Adipose tissue (tissue), 3 donors: ENCODE results near the gene GLP2R. TPM values are rescaled to one million over a fixed set of nuclear protein-coding genes. Genes with fewer than 3 reads are reported as not detected.
A peak's percentile ranks its signal among the peaks of the same experiment; 100 is the strongest.

Experiments used
- H3K27ac ChIP-seq: one replicate; pipeline ENCODE4 v1.5.1; 2013; ENCODE audit warnings: low read depth, low read length
- WGBS, 3 donors: extraction: QIAGEN DNeasy Blood & Tissue Kit; methylation state at CpG; one replicate each; pipeline ENCODE4 v1.1.7; 2013; 5-methylcytosine and 5-hydroxymethylcytosine counted together
- polyA plus RNA-seq, 3 donors: library from polyadenylated mRNA; stranded (reverse); fragments of 200-250 nt; gene quantifications; one replicate each; pipeline ENCODE4 v1.2.3, GENCODE V29; 2013
- donor health status: healthy with polysubstance abuse.
- donor health status: Bipolar disorder and iron deficiency.
- donor health status: healthy.

GLP2R gene
- polyA plus RNA-seq, 3 donors = 0.58 to 57.7 (median 4.4) TPM

DNA sequence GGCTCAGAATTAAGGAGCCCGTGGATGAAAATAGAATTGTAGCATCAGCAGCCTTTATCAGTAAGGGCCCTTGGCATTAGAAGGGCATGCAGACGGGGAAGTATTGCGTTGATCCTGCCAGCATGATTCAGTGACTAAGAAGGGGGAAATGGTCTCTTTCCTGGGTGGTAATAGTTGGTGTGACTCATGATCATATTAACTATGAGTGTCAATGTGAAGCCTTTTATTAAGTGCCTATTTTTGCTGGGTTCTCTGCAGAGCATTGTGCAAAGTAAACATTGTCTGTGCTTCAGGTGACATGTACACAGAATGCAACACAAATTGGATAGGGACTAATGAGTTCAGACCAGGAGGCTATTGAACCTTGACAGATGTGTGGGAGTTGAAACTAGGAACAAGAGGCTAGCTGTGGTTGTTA, 54.9 kb downstream of the GLP2R start:
- WGBS, 3 donors = 53 to 67% (median 66%) methylated on average over 3 of the region's 3 CpGs

DNA sequence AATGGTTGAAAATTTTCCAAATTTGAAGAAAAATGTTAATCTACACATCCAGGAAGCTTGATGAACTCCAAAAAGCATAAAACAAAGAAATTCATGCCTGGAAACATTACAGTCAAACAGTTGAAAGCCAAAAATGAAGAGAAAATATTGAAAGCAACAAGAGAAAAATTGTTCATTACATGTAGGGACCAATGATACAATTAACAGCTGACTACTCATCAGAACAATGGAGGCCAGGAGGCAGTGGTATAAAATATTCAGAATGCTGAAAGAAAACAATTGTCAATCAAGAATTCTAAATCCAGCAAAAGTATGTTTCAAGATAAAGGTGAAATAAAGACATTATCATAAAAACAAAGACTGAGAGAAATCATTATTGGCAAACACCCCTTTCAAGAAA, 57.7 kb downstream of the GLP2R start:
- no peak overlapping the region for H3K27ac ChIP-seq

More for the DNA sequence above, 54.9 kb downstream of the GLP2R start:
- H3K27ac ChIP-seq = no peak overlapping the region

DNA sequence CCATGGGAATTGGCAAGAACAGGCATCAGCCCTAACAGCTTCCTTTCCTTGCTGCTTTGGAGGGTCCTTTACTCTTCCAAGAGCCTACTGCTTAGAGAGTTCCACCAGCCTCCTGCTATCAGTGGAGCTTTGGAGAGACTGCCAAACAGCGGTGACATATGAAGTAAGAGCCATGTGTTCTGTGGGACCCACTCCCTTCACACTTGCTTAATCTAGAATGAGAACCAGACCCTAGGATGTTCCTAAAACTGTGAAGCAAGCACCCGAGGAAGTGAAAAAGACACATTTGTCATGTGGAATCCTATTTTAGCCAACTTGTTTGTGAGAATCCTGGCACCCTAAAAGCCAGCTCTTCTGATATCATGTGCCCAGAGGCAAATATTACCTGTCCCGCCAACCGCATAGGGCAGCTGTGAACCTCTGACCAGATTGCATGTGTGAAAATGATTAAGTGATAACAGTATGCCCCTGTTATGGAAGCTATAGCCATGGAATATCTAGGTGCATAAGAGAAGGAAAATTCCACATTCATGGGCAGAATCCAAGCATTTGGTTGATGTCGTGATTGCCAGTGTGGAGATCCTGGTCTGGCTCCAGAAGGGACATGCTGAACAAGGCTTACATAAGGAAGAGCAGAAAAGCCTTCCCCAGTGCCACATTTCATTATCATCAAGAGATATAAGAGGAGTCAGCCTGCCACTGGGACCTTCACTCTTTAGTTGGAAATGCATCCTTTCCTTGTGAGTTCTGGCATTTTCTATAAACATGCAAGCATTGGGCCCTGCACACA, 60.6 kb downstream of the GLP2R start:
- no peak overlapping the region for H3K27ac ChIP-seq
- WGBS, 3 donors = 84 to 86% (median 86%) methylated on average over 5 of the region's 5 CpGs

DNA sequence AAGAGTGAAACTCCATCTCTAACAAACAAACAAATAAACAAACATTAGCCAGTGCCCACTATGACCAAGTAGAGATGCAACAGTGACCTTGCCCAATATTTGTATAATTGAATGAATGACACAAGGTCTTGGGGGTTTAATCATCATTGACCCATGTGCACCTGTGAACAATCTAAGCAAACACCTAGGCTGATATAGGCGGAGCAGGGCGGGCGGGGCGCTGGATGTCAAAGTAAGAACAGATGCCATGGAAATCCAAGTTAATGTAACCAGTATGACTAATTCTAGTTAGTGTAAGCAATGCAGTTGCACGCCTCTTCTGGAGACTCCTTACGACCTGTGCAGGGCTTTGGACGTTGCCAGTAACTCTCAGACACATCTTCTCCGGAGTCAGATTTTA, 61.8 kb downstream of the GLP2R start:
- H3K27ac ChIP-seq = no peak overlapping the region
- 79 to 91% (median 89%) methylated on average over 8 of the region's 8 CpGs for WGBS, 3 donors

DNA sequence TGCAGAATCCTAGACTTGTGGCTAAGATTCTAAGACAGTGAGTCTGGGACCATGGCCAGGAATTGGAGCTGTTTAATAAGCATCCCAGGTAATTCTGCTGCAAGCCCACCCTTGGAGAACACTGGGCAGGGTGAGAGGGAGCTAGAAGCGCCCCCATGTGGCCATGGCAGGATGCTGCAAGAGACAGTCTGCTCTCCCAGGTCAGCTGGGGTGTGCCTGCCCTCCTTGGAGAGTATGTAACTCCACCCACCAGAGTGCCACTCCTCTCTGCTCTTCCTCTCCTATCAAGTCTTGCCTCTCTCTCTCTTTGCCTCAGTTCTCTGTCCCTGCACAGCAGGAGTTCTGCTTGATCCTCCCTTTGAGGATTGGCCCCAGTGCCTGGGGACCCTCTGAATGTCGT, 64.4 kb downstream of the GLP2R start:
- WGBS, 3 donors = 13 to 38% (median 14%) methylated on average over 2 of the region's 2 CpGs
- no peak overlapping the region for H3K27ac ChIP-seq

DNA sequence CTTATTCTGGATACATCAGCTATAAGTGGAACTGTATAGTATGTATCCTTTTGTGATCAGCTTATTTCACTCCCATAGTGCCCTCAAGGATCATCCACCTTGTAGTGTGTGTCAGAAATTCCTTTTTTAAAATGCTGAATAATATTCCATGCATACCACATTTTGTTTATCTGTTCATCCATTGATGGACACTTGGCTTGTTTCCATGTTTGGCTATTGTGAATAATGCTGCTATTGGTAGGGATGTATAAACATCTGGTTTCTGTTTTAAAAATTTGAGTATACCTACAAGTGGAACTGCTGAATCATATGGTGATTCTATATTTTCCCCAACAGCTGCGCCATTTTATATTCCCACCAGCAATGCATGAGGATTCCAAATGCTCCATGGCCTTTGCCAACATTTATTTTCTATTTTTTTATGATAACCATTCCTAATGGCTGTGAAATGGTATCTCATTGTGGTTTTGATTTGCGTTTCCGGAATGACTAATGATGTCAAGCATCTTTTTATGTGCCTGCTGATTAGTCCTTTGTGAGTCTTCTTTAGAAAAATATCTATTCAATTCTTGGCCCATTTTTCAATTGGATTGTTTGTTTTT, 67.8 kb downstream of the GLP2R start:
- H3K27ac ChIP-seq = no peak overlapping the region
- 65 to 83% (median 66%) methylated on average over 3 of the region's 3 CpGs for WGBS, 3 donors

DNA sequence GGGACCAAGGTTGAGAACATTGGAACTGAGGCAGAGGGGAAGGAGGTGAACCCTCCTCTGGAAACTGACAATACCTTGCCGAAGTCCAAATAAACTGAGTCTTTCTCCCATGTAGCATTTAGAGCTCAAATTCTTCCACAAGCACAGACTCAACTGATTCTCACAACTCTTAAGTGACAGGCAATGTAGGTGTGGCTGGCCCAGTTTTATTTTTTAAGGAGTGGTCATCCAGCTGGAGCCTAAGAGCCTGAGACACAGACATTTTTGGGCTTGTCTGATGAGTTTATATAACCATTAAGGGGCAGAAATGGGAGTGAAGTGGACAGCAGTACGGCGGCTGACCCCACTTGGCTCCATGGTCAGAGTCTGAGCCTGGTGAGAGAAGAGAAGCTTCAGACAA, 68.5 kb downstream of the GLP2R start:
- WGBS, 3 donors = 89 to 97% (median 94%) methylated on average over 3 of the region's 3 CpGs

DNA sequence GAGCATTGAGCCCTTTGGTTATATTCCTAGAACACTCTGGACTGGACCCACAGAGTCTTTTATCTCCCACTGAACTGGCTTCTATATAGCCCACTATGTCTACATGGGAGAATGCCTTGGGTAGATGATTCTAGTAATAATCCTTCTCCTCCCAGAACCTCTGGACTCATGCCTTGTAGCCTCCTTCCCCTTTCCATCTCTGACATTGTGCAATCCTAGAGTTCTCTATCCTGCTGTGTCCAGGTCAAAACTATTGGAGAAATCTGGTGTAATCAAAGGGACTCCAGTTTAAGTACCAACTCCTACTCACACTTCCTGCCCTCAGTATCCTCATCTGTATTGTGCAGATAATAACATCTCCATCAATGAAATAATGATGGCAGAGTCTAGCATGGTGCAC, 70.2 kb downstream of the GLP2R start:
- no peak overlapping the region for H3K27ac ChIP-seq

More for the DNA sequence above, 68.5 kb downstream of the GLP2R start:
- H3K27ac ChIP-seq = no peak overlapping the region

DNA sequence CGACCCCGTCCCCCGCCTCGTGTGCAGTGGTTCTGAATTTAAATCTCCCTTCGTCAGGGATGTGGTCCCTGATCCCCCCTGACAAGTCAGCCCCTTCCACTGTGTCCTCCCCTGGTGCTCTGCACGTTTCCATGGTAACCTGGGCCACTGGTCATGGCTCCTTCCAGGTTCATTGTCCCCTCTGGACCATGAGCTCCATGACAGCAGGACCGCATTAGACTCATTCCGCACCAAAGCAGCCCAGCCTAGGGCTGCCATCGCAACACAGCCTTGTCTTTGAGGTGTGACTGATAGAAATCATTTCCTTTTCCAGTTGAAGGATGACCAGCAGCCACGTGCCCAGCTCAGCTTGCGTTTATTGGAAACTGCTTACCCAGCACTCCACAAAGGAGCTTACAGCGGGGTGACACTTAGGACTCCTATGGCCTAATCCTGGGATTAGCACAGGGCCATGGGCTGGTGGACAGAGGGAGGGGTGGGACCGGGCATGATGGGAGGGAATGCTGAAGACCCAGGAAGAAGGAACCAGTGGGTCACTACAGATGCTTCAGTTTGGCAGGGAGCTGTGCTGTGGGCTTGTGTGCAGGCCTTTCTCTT, 71.7 kb downstream of the GLP2R start:
- H3K27ac ChIP-seq = no peak overlapping the region
- 77 to 84% (median 84%) methylated on average over 13 of the region's 13 CpGs for WGBS, 3 donors

DNA sequence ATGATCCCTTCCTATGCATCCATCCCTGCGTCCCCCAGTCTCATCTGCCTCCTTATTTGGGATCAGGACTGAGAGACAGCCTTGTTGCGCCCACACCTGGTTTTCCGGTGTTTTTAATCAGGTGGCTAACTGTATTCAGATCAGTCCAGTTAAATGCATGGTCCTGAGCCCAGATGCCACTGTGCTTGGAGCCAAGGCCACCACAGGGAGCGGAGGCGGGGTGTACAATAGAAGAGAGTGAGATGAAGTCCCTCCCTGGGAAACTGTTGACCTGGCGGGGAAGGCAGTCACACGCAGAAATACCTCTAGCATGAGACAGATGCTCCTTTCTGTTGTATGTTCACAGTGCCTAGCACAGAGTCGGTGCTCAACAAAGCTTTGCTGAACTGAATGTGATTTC, 73.1 kb downstream of the GLP2R start:
- WGBS, 3 donors = 83 to 96% (median 94%) methylated on average over 8 of the region's 8 CpGs
- H3K27ac ChIP-seq = no peak overlapping the region

DNA sequence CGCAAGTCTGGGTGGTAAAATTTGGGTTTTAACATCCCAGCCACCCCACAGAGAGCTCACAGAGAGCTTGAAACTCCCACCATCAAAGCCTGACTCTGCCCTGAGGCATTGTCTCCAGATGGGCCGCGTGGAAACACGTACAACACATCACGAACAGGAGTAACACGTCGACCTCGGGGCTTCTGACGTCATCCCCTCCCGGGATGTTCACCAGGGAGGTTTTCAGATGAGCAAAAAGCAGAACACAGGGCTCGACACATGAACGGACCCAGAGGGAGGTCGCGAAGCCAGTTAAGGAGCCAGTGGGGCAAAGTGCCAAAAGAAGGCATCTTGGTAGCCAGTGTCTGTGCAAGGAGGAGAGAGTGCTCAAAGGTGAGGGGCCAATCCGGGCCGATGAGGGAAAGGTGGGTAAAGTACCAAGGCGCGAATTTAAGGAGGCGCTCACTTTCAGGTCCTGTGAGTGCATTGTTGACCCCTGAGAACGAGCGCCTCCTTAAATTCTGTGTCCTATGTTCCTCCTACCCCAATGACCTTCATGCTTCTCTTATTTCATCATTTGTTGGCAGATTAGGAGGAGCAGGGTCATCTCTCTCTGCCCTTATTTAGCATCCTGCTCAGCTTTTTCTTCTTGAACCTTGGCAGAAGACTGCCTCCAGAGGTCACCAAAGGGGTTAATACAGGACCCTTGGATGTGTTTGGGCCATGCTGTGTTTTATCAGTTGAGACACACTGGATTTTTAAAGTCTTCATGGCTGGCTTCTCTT, 73.7 kb downstream of the GLP2R start:
- 59 to 68% (median 60%) methylated on average over 21 of the region's 21 CpGs for WGBS, 3 donors

DNA sequence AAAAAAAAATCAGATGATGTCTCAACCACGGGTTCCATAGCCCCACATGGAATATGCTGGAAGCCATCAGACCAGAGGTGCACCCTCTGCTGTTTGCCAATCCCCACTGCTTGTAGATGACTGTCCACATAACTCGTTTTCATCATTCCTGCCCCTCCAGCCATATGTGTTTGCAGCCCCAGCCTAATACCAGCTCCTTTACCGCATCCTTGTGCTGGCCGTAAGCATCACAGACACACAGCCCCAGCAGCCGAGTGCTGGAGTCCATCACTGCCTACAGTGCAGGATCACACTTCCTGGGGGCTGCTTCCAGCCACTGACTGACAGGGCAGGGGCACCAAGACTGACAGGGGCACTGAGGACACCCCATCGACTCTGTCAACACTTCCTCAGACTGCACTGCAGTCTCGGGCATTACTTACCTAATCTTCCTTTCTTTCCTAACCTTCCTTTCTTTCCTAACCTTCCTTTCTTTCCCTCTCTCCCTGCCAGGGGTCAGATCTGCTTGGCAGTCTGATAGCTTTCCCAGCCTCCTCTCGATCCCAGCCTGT, 74.4 kb downstream of the GLP2R start:
- WGBS, 3 donors = 20 to 41% (median 25%) methylated on average over 8 of the region's 8 CpGs
- H3K27ac ChIP-seq = no peak overlapping the region

More for the DNA sequence above, 73.7 kb downstream of the GLP2R start:
- no peak overlapping the region for H3K27ac ChIP-seq

DNA sequence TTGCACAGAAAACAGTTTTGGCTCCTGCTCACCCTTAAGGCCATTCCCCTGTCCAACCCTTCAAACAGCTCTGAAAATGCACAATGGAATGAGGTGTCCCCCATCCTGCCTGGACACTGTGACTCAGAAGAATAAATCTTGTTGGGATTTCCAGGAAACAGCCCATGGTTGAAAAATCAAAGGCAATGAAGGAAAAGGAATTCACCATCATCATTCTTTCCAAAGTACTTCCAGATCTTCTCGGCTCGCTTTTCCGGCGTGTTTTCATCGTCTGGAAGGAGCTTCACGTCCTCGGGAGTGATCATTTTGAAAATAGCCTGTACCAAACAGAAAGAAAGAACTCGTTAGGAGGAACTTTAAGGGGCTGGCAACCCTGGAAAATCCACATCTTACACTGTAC, 75.1 kb downstream of the GLP2R start:
- 23 to 49% (median 34%) methylated on average over 8 of the region's 8 CpGs for WGBS, 3 donors
- H3K27ac ChIP-seq = peak overlapping the region; percentile 12

DNA sequence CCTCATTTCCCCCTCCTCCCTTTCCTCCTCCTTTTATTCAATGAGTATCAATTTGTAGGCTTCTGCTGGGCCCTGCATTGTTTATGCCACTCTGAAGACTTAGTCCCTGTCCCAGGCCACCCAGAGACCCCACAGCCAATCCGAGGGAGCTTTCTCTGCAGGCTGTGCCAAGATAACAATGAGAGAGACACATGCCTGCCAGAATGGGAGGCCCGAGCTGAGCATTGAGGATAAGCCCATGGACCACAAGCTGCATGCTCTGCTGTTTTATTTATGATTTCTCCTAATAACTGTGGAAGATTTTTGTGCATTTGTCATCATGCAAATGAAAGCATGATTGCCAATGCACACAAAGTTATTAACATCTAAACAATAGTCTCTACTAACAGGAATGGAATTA, 76.4 kb downstream of the GLP2R start:
- 14 to 42% (median 32%) methylated on average over 2 of the region's 2 CpGs for WGBS, 3 donors
- H3K27ac ChIP-seq = no peak overlapping the region

DNA sequence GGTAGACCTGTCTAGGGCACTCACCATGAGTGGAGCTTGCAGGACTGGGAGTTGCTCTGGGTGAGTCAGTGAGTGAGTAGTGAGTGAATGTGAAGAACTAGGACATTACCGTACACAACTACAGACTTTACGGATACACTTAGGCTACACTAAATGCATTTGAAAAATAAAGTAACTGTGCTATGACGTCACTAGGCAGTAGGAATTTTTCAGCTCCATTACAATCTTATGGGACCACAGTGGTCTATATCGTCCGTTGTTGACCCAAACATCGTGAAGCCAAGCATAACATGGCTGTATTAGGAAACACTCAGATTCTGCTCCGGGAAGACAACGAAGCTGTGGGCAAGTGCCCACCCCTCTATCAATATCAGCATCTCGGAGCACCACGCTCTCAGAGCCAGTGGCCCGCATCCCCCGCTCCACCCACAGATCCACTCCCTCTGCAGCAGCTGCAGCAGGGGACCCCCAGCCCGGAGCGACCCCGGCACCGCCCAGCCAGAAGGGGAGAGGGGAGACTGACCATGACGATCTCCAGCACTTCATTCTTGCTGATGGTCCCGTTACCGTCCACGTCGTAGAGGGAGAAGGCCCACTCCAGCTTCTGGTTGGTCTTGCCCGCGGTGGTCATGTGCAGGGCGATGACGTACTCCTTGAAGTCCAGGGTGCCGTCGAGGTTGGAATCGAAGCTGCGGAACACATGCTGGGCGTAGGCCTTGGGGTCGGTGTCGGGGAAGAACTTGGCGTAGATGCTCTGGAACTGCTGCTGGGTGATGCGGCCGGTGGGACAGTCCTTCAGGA, 78.8 kb downstream of the GLP2R start:
- 93 to 96% (median 96%) methylated on average over 33 to 35 of the region's 35 CpGs for WGBS, 3 donors
- no peak overlapping the region for H3K27ac ChIP-seq

DNA sequence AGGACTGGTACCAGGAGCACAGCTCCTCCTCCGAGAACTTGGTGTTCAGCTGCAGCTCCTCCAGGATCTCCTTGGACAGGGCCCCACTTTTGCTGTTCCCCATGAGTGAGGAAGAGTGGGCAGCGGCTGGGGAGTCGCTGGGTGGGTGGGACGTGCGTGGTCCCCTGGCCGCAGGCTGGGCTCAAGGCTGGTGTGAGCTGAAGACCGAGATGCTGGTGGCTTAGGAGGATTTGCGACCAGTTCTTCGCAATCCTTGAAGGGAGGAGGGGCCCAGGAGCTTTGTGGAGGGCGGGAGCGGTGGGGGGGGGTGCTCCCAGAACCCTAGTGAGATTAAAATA, 79.3 kb downstream of the GLP2R start, which contains the start of gene RCVRN:
TSS of gene RCVRN (minus strand) at position 194 of the 338 bp plus-strand sequence. CDS start at position 103, 91 bp downstream.
- no peak within 1 kb of the TSS for H3K27ac ChIP-seq
- 87 to 91% (median 89%) methylated on average over 11 of the region's 11 CpGs for WGBS, 3 donors

DNA sequence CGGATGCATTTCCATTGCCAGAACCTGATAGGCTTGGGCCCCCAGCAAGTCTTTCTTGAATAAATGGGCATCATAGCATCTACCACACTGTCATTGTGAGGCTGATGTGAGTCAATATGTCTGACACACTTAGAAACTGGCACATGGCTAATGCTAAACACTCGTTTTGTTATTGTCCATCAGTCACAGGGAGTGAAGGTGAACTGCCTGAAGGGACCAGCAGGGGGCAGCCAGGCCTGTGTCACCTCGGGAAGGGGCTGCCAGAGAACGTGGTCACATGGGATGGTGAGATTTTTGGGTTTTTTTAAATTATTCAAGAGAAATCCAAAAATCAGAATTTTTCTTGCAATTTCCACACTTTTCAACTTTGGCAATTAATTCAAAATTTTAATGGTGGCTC, 80.2 kb downstream of the GLP2R start:
- WGBS, 3 donors = 2 to 17% (median 11%) methylated on average over 4 of the region's 4 CpGs
- no peak overlapping the region for H3K27ac ChIP-seq

DNA sequence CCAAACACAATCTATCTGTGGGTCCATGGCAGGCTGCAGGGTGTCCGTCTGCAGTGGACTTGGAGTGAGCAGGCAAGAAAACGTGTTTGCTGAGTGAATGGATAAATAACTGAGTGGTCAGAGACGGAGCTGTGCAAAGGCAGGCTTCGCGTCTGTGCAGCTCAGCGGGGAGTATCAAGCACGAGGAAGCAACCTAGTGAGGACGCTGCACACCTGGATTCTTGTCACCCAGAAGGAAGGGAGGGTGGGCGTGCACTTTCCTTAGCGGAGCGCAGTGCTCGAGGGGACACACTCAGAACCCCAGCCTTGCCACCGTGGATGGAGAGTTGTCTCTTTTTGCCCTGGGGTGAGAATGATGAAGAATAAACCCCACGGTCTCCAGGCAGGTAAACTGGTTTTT, 80.9 kb downstream of the GLP2R start:
- H3K27ac ChIP-seq = no peak overlapping the region
- WGBS, 3 donors = 52 to 76% (median 74%) methylated on average over 14 of the region's 14 CpGs
